GM21737 (cell line): ENCODE data around the gene IGF2.

ENCODE experiments used
- ATAC-seq: cut with Tn5 transposase; IDR thresholded peaks from one replicate; pipeline ENCODE4 v1.9.1; 2021; ENCODE audit warnings: mild to moderate bottlenecking, moderate library complexity; ENCODE audit not compliant: unreplicated experiment

Gene IGF2

DNA sequence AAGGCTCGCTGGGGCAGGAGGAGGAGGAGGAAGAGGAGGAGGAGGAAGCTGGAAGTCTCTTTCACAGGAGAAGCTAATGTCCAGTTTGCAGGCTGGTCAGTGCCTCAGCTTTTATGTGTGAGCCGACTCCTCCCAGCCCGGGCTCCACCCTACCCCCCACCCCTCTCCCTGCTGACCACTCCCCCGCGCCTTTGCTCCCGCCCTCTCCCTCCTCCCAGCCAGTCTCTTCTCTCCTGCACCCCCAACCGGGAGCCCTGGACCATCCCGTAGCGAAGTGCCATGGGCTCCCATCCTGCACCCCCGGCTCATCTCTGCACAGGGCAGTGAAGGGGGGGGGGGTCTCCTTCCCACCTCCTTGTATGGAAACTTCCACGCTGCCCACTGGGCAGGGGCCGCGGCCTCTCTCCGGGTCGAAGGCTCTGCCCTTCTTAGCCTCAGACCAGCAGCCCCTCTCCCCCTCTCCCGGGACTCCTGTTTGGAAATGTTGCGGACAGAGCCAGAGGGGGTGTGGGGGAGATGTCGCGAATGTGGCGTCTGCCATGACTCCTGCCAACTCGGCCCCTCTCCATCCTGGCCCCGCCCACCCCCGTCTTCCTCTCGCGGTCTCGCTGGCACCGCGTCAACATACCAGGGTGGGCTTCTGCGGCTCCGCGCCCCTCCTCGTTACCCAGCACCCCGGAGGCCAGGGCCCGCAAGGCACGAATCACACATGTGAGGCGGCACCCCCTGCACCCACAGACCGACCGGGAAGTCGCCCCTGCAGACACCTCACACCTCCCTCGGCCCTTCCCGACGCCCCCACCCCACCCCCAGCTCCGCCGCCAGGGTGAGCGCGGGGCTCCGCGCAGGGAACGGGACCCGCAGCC, 1.8 kb downstream of the IGF2 start:
- no peak for ATAC-seq

DNA sequence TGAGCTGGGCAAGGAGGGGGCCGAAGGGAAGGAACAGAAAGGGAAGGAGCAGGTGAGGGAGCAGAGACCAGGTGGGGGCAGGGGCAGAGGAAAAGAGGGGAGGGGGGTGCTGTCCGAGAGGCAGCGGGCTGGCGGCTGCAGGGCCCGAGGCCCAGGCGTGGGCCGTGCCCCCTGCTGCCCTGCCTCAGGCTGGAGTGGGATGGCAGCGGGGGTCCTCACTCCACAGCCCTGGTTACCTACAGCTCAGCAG, 2.3 kb downstream of the IGF2 start:
- no peak for ATAC-seq

- no peak for ATAC-seq
Observed at GRCh38 chr11:2136209-2136951, 2.8 kb downstream of the IGF2 start.

GRCh38 chr11:2135648-2136201, 3.5 kb downstream of the IGF2 start:
- no peak for ATAC-seq

DNA sequence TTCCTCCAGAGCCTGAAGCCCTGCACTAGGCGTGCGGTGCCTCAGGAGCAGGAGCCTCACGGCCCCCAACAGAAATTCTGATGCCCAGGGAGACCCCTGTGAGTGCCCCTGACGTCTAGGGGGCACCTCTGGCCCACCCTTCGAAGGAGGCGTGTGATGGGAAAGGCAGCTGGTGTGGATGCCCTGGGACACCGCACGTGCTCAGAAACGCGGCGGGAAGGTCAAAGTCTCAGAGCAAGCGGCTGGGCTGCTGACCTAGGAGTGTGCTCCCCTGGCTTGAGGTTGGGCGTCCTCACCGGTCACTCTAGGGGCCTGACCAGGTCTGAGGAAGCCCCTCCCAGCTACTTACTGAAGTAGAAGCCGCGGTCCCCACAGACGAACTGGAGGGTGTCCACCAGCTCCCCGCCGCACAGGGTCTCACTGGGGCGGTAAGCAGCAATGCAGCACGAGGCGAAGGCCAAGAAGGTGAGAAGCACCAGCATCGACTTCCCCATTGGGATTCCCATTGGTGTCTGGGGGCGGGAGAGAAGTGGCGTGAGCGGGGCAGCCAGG, 4.1 kb downstream of the IGF2 start:
- no peak for ATAC-seq

DNA sequence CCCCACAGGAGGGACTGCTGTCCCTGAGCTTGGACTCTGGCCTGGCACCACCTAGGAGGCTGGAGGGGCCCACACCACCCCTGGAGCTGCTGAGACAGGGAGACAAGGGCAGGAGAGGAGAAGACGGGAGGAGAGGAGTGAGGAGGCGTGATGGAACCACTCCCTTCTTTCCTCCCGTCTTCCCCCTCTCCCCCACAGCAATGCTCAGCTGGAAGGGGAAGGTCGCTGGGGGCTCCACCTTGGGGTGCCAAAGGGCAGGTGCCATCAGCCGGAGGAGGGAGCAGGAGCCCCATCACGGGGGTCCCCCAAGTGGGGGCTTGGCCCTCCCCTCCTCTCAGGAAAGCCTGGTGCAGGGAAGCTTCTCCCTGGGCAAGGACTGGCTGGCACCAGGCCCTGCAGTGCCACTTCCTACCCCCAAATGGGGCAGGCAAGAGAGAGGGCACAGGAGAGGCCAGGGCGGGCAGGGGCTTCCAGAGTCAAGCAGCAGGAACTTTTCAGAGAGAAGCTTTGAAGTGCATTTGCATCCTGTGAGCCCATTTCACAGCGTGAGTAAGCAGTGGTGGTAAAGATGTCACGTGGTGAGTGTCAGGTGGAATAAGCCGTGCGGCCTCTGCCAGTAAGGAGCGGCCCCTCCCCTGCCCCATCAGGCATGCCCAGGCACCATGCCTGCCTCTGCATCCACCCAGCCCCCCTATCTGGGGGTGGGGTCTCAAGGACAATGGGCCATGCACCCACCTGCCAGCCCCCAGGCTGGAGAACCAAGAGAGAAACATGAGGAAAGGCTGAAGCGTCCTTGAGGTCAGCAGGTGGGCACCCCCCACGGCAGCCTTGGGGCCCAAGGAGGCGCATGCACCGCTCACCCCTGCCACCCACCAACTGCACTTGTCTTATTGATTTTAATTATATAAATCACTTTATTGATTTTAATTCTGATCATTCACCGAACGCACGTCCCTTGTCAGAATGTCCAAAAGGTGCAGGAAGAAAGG, 4.9 kb downstream of the IGF2 start:
- no peak for ATAC-seq

DNA sequence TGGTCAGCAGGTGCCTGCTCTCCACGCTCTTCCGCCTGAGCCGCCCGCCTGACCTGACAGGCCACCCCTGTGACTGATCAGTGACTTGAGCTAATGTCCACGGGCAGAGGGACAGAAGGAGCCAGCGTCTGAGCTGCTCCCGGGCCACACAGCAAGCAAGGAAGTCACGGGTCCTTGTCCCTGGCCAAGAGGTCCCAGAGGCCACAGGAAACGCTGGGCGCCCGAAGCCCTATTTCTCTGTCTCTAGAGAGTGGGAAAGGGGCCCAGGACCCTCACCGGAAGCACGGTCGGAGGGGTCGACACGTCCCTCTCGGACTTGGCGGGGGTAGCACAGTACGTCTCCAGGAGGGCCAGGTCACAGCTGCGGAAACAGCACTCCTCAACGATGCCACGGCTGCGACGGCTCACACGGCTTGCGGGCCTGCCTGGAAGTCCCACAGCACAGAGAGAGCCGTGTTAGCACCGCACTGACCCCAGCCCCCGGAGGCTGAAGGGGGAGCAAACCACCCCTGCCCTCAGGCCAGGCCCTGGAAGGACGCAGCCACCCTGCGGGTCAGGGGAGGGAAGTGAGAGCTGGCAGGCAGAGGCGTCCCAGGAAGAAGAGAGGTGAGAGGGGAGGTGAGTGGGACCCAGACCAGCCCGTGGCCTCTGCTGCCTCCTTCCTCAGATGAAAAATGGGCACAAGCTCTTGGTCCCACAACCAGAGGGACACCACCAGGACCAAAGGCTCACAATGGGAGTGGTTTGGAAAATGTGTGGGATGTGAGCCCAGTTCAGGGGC, 5.8 kb downstream of the IGF2 start:
- no peak for ATAC-seq

DNA sequence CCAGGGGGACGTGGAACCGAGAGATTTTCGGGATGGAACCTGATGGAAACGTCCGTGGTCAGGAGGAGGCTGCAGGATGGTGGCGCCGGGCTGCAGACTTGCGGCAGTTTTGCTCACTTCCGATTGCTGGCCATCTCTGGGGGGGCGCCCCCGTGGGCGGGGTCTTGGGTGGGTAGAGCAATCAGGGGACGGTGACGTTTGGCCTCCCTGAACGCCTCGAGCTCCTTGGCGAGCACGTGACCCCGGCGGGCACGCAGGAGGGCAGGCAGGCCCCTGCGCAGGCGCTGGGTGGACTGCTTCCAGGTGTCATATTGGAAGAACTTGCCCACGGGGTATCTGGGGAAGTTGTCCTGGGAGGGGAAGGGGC, 6.3 kb downstream of the IGF2 start:
- ATAC-seq: no peak

DNA sequence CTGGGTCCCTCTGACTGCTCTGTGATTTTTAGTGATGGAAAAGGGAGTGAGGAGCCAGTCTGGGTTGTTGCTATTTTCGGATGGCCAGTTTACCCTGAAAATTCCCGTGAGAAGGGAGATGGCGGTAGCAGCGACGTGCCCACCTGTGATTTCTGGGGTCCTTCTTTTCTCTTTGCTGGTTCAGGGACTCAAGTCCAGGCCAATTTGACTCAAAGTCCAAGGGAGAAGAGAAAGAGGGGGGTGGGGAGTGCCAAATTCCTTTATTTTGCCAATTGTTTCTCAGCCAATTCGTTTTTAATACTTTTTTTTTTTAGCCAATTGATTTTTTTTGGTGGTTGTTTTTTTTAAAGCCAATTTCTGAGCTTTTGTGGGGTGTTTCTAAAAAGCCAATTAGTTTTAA, 6.9 kb downstream of the IGF2 start:
- ATAC-seq: no peak

GRCh38 chr11:2131371-2132236, 7.6 kb downstream of the IGF2 start:
- ATAC-seq: no peak

GRCh38 chr11:2130881-2131352, 8.3 kb downstream of the IGF2 start:
- no peak for ATAC-seq

- ATAC-seq: no peak
Observed at GRCh38 chr11:2129699-2130366, 9.4 kb downstream of the IGF2 start.

GRCh38 chr11:2129308-2129698, 9.9 kb downstream of the IGF2 start:
- no peak for ATAC-seq

DNA sequence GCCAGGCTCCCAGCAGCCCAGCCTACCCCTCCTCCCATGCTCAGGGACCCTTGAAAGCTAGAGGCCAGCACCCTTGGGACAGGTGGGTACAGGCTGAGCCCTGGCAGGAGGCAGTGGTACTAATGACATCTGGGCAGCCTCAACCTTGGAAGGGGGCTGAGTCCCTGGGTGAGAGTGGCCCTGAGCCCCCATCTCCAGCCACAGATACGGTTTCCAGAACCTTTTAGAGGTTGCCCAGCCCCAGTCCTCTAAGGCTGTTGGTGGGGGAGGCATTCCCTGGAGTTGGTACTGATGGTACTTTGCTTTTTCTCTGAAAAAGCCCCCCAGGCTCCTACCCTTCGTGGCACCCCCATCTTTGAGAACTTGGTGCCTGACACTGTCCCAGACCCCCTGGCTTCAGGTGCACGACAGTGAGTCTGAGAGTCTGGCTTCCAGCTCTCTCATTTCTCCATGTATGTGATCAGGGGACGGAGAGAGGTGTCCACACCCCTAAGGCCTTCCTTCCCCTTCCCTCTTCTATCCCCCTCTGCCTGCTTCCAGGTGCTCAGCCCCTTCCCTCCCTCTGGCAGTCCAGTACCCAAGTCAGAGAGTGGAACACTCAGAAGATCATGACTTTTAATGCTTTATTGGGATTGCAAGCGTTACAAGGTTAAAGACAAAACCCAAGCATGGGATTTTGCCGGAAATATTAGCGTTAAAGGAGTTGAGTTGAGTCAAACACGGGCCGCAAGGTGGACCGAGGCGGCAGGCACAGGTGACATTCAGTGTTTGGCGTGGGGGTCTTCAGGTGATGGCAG, 10.5 kb downstream of the IGF2 start:
- no peak for ATAC-seq

DNA sequence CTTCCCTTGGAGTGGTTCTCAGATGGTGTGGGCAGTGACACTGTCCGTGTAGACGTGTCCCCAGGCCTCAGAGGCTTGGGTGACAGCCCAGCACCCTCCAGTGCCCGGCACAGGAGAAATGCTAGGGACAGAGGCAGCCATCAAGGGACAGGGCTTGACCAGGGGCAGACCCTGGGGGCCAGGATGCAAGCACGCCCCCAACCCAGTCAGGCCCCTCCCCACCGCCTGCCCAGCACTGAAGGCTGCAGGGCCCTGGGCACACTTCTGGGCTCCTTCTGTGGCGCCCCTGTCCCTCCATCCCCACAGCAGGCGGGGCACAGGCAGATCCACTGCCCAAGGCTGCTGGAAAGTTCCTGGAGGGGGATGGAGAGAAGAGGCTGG, 11.1 kb downstream of the IGF2 start:
- no peak for ATAC-seq

DNA sequence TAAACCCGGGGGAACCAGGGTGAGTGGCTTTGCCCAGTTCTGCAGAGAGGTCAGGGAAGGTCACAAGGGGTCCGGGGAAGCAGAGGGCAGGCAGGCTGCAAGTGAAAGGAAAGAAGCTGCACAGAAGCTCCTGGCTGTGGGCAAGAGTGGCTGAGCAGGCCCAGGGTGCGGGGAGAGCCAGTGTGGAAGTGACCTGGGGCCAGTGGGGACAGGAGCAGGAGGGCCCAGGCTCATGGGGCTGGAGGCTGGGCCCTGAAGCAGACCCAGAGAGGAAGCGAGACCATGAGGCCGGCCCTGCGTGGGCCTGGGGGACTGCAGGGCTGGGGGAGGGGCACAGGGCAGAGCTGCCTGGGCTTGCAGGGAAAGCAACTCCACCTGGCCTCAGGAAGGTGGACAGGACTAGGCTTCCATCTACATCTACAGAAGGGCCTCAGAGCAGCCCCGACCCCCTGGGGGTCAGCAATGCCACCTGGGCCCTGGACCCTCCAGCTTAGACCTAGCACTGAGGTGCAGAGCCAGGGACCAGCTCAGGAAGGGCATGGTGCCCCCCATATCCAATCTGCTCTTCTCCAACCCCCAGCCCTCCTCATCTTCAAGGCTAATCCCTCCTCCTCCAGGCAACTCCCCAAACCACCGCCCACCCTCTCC, 11.6 kb downstream of the IGF2 start:
- ATAC-seq: no peak

DNA sequence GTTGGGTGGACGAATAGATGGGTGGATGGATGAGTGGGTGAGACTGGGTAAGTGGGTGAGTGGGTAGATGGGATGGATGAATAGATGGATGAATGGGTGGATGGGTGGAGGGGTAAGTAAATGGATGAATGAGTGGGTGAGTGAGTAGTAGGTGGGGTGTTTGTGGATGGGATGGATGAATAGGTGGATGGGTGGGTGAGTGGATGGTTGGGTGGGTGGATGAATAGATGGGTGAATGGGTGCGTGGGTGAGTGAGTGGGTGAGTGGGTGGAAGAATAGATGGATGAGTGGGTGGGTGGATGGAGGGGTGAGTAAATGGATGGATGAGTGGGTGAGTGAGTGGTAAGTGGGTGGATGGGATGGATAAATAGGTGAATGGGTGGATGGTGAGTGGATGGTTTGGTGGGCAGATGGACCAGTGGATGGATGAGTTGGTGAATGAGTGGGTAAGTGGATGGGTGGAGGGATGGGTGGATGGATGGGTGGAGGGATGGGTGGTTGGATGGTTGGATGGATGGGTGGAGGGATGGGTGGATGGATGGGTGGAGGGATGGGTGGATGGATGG, 12.6 kb downstream of the IGF2 start:
- no peak for ATAC-seq
